Measurements from ENCODE around the gene FCER1G.
A peak's percentile ranks its signal among the peaks of the same experiment; 100 is the strongest.

The FCER1G gene

GRCh38 chr1:161190962-161191521 lies 24.1 kb upstream of the FCER1G start:
- no peak for TF ChIP-seq CTCF (IDR thresholded peaks at IDR 0.05)

DNA sequence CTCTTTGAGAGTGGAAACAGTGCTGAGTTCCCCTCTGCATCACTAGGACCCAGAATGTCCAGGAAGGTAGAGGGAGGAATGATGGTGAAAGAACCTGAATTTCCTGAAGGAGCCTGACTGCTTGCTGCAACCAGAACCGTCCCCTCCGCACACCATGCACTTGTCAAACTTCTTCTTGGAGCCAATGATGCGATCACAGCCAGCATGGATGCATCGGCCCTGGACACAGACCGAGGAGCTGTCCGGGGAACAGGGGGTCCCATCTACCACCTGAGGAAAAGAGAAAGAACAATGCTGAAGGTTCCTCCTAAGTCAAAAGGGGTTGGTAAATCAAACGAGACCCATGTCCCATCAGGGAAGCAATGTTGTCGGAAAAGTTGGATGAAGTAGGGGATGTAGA lies 23.1 kb upstream of the FCER1G start:
- no peak for TF ChIP-seq CTCF (IDR thresholded peaks at IDR 0.05)

- peak; percentile 96 for TF ChIP-seq CTCF (IDR thresholded peaks at IDR 0.05)
Measured at GRCh38 chr1:161192476-161193465, 22.3 kb upstream of the FCER1G start.

GRCh38 chr1:161193561-161194235 lies 21.4 kb upstream of the FCER1G start:
- TF ChIP-seq CTCF (IDR thresholded peaks at IDR 0.05): no peak

DNA sequence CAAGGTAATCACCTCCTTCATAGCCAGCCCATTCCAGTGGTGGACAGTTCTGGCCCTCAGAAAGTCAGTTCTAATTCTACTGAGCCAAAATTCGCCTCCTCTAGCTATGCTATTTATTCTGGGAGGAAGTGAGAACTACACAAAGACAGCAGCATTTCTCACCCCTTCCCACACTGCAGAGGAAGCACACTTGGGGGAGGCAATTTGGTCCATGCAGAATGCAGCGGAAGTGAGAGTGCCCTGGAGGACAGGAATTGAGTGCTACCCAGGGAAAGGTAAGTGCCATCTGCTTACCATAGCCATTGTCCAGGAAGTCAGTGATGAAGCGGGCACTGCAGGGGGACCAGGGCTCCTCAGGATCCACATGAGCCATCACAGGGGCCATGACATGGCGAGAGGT lies 19.9 kb upstream of the FCER1G start:
- TF ChIP-seq CTCF (IDR thresholded peaks at IDR 0.05): no peak

DNA sequence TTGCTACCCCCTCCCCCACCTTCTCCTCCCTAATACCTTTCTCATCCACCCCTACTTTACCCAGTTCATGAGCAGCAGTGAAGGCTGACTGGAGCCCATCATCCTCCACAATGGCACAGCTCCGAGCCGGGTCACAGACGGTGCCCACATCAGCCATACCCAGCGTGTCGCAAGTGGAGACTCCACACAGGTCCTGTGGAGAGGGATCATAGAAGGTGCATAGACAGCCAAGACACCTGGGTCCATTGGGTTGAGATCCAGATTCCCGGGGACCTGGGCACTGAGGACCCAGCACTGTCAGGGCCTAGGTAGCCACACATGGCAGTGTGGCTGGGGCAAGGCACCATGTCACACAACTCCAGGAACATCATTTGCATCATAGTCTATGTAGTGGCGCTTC lies 19.0 kb upstream of the FCER1G start:
- no peak for TF ChIP-seq CTCF (IDR thresholded peaks at IDR 0.05)

DNA sequence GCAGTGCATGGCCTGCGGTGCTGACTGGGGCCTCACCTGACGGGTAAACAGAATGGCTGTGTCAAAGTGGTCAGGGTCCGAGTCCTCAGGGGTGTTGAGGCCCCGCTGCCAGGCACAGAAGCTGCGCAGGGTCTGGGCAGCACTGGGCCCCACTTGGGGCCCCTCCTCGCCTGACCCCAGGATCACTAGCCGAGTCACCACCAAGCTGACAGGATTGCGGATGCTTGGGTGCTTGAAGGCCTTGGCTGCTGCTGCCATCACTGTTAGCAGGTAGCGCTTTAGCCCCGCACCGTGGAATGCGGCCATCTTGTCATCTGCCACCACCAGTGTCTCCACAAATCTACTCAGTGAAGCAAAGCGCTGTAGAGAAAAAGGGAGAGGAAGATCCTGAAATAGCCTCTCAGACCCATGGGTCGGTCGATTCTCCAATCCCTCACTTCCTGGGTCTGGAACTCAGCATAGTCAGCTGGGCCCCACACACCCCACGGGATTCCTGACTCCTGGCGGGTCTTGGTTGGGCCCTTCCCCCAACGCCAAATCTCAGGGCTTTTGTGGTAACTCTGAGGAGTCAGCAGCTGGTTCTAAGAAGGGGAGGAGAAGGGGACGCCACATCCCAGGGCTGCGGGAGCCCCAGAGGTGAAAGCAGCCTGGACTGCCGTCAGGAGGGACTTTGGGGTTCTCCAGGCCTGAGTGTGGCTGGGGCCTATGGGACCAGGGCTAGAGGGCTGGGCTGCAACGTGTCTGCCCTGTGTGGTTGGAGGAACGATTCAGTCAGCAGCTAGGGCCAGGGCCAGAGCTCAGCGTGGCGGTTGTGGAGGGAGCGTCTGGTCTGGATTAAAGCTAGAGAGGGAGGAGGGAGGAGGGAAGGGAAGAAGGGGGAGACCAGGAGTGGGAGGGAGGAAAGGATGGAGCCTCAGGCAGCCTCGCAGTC lies 18.3 kb upstream of the FCER1G start:
- no peak for TF ChIP-seq CTCF (IDR thresholded peaks at IDR 0.05)
